Chondrocyte (in vitro differentiated cells): ENCODE data around the gene HSPA12B. TPM values are rescaled to one million over a fixed set of nuclear protein-coding genes. Genes with fewer than 3 reads are reported as not detected.

ENCODE experiments used
- DNase-seq: peaks from one replicate; pipeline ENCODE4 v3.0.0; 2021; ENCODE audit warnings: mixed read lengths, low spot score
- H3K27ac Mint-ChIP-seq: one replicate; pipeline ENCODE4 v1.8.0; 2021; ENCODE audit warnings: mild to moderate bottlenecking, moderate library complexity, mixed read lengths; ENCODE audit not compliant: unreplicated experiment
- H3K27me3 Mint-ChIP-seq: 2 replicates; pipeline ENCODE4 v1.8.0; 2021; ENCODE audit warnings: low read depth, mixed read lengths
- H3K36me3 Mint-ChIP-seq: 2 replicates; pipeline ENCODE4 v1.8.0; 2021; ENCODE audit warnings: low read depth, mixed read lengths
- H3K4me1 Mint-ChIP-seq: 2 replicates; pipeline ENCODE4 v1.8.0; 2021; ENCODE audit warnings: low read depth, mild to moderate bottlenecking, mixed read lengths
- H3K4me3 Mint-ChIP-seq: one replicate; pipeline ENCODE4 v1.8.0; 2021; ENCODE audit warnings: mild to moderate bottlenecking, moderate library complexity, mixed read lengths; ENCODE audit not compliant: unreplicated experiment
- H3K9me3 Mint-ChIP-seq: 2 replicates; pipeline ENCODE4 v1.8.0; 2021; ENCODE audit warnings: low read depth, mixed read lengths
- total RNA-seq: library from RNA; stranded (reverse); gene quantifications from 3 replicates; pipeline ENCODE4 v1.2.1, GENCODE V29; 2021
- TF ChIP-seq, protein P1 (sequence below): fragments of 200-600 bp; sonication (generic); IDR thresholded peaks from 2 replicates; pipeline ENCODE4 v1.5.0; 2021; ENCODE audit warnings: antibody characterized with exemption, mild to moderate bottlenecking, moderate library complexity

Gene HSPA12B
- total RNA-seq, 1 donor from 2014 or later, result 0.10 TPM

DNA sequence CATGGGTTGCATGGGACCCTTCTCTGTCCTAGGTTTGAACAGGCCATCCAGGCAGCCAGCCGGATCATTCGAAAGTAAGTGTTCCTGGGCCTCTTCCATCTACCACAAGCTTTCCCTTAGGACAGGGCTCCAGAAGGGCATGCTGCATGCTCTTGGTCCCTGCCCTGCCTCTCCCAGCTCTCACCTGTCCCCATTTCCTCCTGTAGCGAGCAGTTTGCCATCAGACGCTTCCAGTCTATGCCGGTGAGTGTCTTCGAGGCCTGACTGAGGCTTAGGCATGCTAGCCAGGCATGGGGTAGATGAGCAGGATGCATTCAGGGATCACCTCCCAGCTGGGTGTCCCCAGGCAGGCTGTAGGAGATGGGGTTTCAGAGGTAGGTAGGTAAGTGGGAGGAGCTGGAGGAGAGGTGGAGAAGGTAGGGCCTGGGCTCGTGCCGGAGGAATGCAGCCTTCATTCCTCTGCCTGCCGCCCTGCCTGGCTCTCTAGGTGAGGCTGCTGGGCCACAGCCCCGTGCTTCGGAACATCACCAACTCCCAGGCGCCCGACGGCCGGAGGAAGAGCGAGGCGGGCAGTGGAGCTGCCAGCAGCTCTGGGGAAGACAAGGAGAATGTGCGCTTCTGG is 67.9 kb downstream of the HSPA12B start:
- peaks cover 32% of the 10 kb centered on the region for H3K36me3 Mint-ChIP-seq
- H3K27ac Mint-ChIP-seq, result peak overlapping the region; percentile 59
- DNase-seq, result no peak
- H3K4me3 Mint-ChIP-seq, result no peak overlapping the region
- no peaks in the 10 kb centered on the region for H3K27me3 Mint-ChIP-seq
- TF ChIP-seq, protein P1, sequence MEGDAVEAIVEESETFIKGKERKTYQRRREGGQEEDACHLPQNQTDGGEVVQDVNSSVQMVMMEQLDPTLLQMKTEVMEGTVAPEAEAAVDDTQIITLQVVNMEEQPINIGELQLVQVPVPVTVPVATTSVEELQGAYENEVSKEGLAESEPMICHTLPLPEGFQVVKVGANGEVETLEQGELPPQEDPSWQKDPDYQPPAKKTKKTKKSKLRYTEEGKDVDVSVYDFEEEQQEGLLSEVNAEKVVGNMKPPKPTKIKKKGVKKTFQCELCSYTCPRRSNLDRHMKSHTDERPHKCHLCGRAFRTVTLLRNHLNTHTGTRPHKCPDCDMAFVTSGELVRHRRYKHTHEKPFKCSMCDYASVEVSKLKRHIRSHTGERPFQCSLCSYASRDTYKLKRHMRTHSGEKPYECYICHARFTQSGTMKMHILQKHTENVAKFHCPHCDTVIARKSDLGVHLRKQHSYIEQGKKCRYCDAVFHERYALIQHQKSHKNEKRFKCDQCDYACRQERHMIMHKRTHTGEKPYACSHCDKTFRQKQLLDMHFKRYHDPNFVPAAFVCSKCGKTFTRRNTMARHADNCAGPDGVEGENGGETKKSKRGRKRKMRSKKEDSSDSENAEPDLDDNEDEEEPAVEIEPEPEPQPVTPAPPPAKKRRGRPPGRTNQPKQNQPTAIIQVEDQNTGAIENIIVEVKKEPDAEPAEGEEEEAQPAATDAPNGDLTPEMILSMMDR, result no peak
- no peaks in the 10 kb centered on the region for H3K9me3 Mint-ChIP-seq
- H3K4me1 Mint-ChIP-seq, result peaks cover 59% of the 10 kb centered on the region

DNA sequence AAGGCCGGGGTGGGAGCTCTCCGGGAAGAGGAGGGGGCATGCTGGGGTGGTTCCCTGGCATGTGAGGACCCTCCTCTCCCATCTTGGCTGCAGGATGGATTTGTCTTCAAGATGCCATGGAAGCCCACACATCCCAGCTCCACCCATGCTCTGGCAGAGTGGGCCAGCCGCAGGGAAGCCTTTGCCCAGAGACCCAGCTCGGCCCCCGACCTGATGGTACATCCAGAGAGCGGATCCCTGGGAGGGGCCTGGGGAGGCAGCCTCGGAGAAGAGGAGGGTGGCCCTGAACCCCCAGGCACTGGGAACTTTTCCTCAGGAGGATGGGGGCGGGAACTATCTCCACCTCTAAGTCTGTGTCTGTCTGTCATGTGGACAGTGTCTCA is 68.4 kb downstream of the HSPA12B start:
- Mint-ChIP-seq H3K36me3 (peaks cover 37% of the 10 kb centered on the region), H3K27me3 (no peaks in the 10 kb centered on the region), H3K4me3 (no peak overlapping the region), H3K4me1 (peaks cover 59% of the 10 kb centered on the region), H3K27ac (no peak overlapping the region), H3K9me3 (no peaks in the 10 kb centered on the region)
- TF ChIP-seq, protein P1, result no peak
- no peak for DNase-seq

DNA sequence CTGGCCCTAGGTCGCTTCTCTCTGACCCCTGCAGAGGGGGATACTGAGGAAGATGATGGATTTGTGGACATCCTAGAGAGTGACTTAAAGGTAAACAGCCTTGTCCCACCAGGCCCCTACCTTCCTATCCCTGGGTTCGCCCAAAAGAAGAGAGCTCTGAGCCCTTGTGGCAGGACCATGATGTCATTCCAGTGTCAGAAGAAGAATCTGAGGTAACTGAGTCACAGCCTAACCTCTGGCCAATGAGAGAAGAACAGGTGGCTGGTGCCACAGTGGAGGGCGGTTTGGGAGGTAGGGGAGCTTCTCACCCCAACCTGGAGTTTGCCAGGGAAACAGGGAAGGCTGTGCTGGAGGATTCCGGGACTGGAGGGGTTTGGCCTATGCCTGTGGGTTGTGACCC is 68.8 kb downstream of the HSPA12B start:
- H3K27ac Mint-ChIP-seq, result peak overlapping the region; percentile 50

DNA sequence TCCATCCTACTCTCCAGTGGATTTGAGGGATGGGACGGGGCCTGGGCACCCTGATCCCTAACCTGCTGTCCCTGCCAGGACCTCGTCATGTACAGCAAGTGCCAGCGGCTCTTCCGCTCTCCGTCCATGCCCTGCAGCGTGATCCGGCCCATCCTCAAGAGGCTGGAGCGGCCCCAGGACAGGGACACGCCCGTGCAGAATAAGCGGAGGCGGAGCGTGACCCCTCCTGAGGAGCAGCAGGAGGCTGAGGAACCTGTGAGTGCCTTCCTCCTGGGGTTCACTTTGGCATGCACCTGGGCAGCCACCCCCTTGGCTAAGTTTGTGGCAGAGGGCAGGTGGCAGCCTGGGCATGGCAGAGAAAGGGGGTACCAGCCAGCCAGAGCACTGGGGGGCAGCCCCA is 69.4 kb downstream of the HSPA12B start:
- Mint-ChIP-seq H3K27me3 (no peaks in the 10 kb centered on the region), H3K4me1 (peaks cover 65% of the 10 kb centered on the region), H3K36me3 (peaks cover 40% of the 10 kb centered on the region), H3K27ac (no peak overlapping the region), H3K4me3 (no peak overlapping the region), H3K9me3 (no peaks in the 10 kb centered on the region)
- TF ChIP-seq, protein P1, result no peak
- peak; percentile 90 for DNase-seq

More for the DNA sequence above, 68.8 kb downstream of the HSPA12B start:
- Mint-ChIP-seq H3K9me3 (no peaks in the 10 kb centered on the region), H3K36me3 (peaks cover 39% of the 10 kb centered on the region), H3K27me3 (no peaks in the 10 kb centered on the region), H3K4me3 (no peak overlapping the region), H3K4me1 (peaks cover 62% of the 10 kb centered on the region)
- TF ChIP-seq, protein P1, result no peak
- no peak for DNase-seq

Other genes with a start within 250 kb of the HSPA12B start
- not detected in 3 replicates for gene GFRA4, start 69.3 kb upstream of the HSPA12B start, total RNA-seq
- gene ADAM33, start 50.7 kb upstream of the HSPA12B start, total RNA-seq, result 4.1 to 13.1 TPM (median 12.2 TPM) in 3 replicates
- gene SIGLEC1, start 20.1 kb upstream of the HSPA12B start, total RNA-seq, result 0.08 TPM in 1 of 3 replicates, not detected in the others
- 23.5 to 30.4 TPM (median 26.7 TPM) in 3 replicates for gene ADISSP, start 35.1 kb downstream of the HSPA12B start, total RNA-seq
- 0.12 to 0.60 TPM in 2 of 3 replicates, not detected in the other for gene SPEF1, start 48.8 kb downstream of the HSPA12B start, total RNA-seq
- gene CENPB, start 54.1 kb downstream of the HSPA12B start, total RNA-seq, result 91.1 to 94.9 TPM (median 92.1 TPM) in 3 replicates
- 48.7 to 60.1 TPM (median 57.8 TPM) in 3 replicates for gene CDC25B, start 63.6 kb downstream of the HSPA12B start, total RNA-seq
- gene AP5S1, start 87.9 kb downstream of the HSPA12B start, total RNA-seq, result 17.9 to 24.5 TPM (median 20.1 TPM) in 3 replicates
- 37.9 to 41.6 TPM (median 38.8 TPM) in 3 replicates for gene MAVS, start 114.1 kb downstream of the HSPA12B start, total RNA-seq
- 38.2 to 45.3 TPM (median 39.7 TPM) in 3 replicates for gene PANK2, start 156.7 kb downstream of the HSPA12B start, total RNA-seq